ENCODE data around the gene WDR45B.

The WDR45B gene

DNA sequence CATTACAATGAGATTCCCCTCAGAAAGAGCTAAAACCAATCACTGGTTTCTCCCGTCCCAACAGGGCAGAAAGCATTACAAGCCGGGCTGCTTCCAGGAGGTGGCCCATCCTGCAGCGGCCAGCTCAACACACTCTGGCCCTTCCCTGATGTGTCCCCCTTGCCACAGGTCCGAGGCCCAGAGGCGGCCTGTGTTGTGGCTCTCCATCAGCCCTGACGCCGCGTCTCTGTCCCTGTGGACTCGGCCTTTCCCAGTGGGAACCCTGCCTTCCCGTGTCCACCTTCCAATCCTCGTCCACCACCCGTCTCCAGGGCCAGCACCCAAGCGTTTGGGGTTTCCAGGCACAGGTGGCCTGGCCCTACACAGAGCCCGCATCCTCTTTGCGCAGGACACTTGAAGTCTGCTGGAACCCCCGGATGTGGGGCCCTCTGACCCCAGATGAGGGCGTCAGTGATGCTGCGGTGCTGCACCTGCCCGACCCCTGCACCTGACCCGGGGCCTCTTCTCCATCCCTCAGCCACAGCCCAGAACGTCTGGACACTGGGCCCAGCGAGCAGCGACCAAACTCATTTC is 29.2 kb upstream of the WDR45B start:
- DNase-seq (ENCODE audit: low read depth in 3 of 3), result no peak

DNA sequence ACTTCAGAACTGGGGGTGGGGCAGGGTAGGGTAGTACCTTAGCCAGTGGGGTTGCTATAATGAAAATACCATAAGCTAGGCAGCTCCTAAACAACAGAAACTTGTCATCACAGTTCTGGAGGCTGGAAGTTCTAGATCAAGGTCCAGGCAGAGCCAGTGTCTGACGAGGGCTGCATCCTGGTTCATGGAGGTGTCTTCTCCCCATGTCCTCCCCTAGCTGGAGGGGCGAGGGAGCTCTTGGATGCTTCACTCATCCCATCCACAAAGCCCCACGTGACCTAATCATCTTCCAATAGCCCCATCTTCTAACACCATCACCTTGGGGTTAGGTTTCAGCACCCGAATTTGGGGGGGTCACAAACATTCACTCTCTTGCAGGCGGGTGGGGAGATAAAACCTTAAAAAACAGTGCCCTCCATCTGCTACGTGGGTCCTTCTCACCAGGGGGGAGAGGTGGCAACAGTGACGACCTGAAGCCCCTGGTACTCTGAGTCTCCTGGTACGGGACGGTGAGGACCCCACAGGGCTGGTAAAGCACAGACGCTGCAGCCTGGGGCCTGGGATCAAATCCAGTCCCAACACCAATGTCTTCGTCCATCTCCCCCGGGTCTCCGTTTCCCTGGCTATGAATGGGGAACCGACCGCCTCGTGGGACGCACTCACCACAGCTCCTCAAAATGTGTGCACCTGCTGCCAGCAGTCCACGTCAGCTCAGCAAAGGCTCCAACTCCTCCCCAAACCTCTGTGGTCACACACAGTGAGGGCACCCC is 27.4 kb upstream of the WDR45B start:
- DNase-seq (ENCODE audit: low read depth in 3 of 3), result no peak

DNA sequence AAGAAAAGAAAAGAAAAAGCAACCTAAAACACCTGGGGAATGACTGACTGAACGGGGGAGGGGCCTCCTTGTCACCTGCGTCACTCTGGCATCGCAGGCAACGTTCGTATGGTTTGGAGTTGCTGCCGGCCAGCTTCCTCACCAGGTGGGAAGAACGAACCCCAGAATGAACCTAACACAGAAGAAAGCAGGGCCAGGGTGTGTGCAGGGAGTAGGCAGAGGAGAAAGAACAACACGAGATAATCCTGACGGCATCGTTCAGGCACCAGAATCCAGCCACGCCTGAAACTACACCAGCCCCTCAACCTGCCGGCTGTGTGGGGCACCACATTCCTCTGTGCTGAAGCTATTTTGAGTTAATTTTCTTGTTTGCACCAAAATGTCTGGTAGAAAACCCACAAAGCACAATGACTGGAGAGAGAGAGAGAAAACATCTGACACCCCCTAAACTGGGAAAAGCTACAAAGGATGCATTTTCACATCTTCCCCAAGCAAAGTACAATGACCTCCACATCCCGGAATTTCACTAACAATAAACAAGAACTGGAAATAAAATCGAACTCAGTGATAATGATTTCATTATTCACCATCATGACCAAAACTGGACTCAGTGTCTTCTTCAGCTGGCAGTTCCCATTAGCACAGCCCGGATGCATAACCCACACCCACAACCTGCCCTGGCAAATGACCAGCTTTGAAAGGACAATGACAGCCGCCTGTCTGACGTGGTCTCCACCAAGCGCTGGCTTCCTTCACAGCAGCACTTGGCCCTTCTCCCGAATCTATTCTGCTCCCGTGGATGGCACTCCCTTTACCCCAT is 26.6 kb upstream of the WDR45B start:
- DNase-seq (ENCODE audit: low read depth in 3 of 3), result no peak

DNA sequence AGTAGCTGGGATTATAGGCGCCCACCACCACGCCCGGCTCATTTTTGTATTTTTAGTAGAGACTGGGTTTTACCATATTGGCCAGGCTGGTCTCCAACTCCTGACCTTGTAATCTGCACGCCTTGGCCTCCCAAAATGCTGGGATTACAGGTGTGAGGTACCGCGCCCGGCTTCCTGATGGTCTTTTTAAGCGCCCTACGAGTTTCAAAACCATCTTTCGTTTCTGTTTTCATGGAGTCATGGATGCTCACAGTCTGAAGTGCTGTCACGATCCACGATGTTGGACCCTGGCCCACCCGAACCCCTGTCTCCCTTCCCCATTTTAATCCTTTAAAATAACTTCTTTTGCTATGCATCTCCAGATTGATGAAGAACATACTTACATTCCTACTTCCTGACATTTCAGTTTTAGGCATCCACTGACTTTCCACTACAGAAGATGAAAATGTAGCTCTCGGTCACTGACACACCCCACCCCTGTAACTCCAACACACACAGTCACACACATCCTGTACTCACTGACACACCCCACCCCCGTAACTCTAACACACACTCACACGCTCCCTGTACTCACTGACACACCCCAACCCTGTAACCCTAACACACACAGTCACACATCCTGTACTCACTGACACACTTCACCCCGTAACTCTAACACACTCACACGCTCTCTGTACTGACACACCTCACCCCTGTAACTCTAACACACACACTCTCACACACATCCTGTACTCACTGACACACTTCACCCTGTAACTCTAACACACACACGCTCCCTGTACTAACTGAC is 22.6 kb upstream of the WDR45B start:
- DNase-seq (ENCODE audit: low read depth in 3 of 3), result no peak

DNA sequence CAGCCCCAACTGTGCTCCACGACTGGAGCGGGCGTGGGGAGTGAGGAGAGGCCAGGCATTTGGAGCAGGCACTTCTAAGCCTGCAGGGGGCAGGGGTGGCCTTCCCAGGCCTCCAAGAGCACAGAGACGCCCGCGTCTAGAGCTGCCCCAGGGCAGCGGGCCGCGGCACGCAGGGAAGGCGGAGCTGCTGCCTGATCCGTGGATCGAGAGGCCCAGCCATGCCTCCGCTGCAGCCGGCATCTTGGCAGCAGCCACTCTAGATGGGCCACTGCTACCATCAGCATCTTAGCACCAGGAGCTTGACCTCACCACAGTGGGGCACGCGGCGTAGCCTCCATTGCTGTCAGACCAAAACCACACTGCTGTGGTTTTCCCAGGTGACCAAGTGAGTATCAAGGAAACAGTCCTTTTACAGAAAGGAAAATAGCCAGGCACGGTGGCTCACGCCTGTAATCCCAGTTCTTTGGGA is 20.4 kb upstream of the WDR45B start:
- DNase-seq (ENCODE audit: low read depth in 3 of 3), result peak in 2 of 3 experiments; percentile 16 to 48

DNA sequence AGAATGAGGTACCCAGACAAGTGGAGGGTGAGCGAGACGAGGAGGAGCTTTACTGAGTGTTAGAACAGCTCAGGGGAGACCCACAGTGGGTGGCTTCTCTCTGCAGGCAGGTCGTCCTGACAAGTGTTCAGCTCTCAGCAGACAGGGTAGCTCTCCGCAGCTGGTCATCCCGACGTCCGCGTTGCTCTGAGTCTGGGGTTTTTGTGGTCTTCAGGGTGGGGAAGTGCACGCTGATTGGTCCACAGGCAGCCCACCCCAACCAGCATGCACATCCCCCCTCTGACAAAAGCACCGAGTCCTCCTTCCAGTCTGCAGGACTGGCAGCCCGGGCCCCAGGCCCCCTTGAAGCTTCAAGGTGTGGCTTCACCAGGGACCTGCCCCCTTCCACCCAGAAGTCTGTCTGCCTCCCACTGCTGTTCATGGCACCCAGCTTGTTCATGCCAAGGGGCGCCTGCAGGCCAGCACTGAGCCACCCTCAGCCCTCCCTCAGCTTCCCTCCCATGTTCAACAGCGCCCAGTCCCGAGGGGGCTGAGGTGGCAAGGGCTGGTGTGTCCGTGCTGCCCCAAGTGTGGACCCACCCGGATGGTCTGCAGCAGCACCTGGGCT is 19.9 kb upstream of the WDR45B start:
- no peak for DNase-seq (ENCODE audit: low read depth in 3 of 3)

DNA sequence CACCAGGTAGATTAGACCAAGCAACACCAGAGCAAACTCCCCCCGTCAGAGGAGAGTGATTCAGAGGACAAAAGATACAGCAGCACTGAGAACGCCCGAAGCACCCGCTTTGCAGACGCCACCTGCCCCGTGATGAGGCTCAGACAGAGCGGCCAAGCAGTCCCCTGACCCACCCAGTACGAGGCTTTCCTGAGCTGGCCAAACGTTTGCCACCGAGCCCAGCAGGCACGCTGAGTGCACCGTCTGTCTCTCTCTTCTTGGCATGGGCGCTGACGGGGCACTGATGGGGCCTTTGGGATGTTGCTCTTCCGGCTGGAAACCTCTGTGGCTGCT is 19.4 kb upstream of the WDR45B start:
- DNase-seq (ENCODE audit: low read depth in 3 of 3), result no peak

DNA sequence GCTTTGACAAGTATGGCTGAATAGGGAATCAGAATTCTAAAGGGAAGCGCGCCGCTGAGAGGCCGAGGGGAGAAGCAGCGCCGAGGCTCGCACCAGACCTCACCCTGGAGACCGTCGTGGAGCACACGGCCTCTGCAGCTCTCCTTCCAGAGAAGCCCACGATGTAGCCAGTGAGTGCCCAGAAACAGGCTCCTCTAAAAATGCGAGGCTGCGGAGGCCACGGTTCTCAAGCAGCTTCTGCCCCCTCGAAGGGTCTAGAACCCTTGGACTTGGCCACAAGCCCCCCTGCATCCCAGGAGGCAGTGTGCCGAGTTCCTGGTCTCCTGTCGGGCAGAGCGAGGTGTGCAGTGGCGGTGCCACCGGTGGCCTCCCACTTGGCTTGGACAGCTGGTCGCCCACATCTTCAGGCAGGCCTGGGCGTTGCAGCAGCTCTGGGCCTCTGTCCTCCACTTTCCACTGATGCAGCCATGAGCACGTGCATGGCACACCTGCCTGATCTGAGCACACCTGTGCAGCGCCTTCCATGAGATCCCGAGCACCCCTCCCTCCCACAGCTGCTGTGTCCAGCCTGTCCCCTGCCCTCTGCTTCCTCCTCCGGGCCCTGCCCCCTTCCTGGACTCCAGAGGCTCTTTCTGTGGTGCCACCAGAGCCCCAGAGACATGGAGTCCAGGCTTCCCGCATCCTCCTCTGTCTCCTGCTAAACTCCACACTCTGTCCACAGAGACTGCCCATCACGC is 18.9 kb upstream of the WDR45B start:
- DNase-seq (ENCODE audit: low read depth in 3 of 3), result no peak

DNA sequence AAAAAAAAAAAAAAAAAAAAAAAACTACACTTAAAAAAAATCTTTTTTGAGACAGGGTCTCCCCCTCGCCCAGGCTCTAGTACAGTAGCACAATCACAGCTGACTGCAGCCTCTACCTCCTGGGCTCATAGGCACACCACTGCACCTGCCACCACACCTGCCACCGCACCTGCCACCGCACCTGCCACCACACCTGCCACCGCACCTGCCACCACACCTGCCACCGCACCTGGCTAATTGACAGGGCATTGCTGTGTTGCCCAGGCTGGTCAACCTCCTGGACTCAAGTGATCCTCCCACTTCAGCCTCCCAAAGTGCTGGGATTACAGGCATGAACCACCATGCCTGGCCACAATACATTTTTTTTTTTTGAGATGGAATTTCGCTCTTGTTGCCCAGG is 17.6 kb upstream of the WDR45B start:
- DNase-seq (ENCODE audit: low read depth in 3 of 3), result no peak

DNA sequence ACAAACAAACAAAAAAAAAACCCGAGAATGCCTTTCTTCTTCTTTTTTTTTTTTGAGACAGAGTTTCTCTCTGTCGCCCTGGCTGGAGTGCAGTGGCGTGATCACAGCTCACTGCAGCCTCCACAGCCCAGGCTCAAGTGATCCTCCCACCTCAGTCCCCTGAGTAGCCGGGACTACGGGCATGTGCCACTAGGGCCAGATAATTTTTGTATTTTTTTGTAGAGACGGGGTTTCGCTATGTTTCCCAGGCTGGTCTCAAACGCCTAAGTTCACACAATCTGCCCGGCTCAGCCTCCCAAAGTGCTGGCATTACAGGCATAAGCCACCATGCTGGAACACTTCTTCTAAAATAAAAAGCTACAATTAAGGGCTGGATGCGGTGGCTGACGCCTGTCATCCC is 17.0 kb upstream of the WDR45B start:
- DNase-seq (ENCODE audit: low read depth in 3 of 3), result no peak

DNA sequence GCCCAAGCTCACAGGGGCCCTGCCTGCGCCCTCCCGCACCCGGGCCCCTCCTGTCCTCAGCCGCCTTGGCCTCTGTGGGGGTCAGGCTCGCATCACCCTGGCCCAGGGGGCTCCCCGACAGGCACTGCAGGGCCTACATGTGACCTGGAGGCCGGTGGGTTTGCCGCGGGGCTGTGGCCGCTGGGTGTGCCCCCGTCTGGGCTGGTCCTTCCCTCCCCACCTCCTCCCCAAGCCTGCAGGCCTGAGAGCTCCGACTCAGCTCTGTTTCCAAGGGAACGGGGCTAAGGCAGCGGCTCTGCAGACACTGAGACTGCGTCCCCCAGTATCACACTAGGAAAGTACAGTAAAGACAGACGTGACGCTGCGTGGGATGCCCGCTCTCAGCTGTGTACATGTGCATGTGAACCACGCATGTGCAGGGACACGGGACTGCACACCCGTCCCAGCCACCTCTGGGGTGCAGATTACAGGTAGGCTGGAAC is 16.5 kb upstream of the WDR45B start:
- no peak for DNase-seq (ENCODE audit: low read depth in 3 of 3)

DNA sequence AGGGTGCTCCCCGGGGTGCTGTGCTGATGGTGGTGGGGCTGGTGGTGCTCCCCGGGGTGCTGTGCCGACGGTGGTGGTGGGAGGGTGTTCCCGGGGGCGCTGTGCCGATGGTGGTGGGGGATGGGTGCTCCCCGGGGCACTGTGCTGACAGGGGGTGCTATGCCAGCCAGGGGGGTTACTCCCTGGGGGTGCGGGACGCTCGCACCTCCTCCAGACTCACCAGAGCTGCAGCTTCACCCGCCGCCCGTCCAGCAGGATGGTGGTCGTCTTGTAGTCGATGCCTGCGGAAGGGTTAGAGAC is 16.0 kb upstream of the WDR45B start:
- no peak for DNase-seq (ENCODE audit: low read depth in 3 of 3)

DNA sequence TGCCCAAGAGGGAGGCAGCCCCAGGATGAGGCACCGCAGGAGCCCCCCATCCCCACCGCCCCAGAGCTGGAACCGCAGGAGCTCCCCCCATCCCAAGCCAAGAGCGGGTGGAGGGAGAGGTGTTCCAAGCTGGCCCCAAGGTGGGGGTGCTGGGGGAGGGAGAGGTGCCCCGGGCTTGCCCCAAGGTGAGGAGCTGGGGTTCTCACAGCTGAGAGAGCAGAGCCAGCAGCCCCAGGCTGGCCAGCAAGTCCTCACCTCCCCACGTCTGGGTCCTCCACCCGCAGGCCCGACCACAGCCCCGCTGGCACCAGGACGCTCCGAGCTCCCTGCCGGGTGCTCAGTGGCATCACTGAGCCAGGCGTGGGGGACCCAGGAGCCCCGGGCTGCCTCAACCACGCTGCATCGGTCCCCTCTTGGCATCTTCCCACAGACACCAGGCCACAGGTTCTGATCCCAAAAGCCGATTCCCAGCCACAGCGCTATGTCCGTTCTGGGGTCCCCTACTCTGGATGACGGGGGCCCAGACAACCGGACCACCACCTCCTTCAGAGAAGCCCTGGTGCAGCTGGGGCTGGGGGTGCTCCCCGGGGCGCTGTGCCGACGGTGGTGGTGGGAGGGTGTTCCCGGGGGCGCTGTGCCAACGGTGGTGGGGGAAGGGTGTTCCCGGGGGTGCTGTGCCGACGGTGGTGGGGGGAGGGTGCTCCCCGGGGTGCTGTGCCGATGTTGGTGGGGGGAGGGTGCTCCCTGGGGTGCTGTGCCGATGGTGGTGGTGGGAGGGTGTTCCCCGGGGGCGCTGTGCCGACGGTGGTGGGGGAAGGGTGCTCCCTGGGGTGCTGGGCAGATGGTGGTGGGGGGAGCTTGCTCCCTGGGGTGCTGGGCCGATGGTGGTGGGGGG is 15.4 kb upstream of the WDR45B start:
- no peak for DNase-seq (ENCODE audit: low read depth in 3 of 3)

DNA sequence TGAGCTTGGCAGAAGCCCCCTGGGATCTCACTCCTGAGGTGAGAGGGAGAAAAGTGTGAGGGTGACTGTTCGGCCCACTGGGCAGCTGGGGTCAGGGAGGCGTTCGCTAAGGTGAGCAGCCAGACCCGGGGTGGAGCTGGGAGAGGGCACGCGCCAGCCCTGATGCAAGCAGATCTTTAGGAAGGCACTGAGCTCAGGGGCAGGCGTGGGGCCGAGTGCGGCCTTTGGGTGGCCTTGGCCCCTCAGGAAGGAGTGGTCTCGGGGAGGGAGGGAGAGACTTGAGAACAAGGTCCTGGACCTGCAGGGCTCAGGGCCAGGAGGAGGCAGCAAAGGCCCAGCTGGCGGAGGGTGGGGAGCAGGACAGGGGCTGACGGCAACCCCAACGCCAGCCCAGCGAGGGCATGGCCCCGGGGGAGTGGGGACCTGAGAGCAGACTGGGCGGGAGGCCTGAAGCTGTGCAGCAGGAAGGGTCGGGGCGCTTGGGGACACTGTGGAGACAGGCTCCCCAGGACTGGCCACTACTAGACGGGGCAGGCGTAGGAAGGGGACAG is 14.5 kb upstream of the WDR45B start:
- DNase-seq (ENCODE audit: low read depth in 3 of 3), result no peak

DNA sequence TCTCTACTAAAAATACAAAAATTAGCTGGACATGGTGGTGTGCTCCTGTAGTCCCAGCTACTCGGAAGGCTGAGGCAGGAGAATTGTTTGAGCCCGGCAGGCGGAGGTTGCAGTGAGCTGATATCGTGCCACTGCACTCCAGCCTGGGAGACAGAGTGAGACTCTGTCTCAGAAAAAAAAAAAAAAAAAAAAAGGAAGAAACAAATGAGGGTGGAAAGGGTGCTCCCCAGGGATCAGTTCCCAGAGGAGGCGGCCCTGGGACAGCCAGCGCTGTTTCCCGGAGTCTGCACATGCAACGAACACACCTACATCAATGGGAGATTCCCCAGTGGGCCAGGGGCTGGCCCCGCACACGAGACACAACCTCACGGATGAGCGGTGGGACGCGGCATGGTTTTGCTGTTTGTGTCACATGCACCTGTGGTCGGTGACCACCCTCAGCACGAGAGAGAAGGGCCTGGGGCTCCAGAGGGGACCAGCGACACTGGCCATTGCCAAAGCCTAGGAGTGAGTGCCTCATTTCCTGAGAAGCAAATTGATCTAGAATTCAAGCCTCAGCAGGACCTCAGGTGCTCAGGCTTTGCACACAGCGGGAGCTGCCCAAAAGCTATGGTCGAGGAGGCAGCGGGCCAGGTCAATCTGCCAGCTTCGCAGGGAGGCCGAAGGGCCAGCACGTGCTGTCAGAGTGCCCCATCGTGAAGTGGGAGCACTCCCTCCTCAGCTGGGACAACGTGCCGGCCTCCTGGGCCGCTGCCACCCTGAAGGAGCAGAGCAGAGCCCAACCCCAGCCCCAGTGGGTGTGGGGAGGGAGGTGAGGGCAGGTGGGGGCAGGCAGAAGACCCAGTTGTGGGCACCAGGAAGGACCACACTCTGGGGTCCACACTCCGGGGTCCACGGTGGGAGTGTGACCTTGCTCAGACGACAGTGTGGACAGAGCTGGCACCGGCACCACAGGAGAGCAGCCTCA is 13.8 kb upstream of the WDR45B start:
- DNase-seq (ENCODE audit: low read depth in 3 of 3), result no peak

DNA sequence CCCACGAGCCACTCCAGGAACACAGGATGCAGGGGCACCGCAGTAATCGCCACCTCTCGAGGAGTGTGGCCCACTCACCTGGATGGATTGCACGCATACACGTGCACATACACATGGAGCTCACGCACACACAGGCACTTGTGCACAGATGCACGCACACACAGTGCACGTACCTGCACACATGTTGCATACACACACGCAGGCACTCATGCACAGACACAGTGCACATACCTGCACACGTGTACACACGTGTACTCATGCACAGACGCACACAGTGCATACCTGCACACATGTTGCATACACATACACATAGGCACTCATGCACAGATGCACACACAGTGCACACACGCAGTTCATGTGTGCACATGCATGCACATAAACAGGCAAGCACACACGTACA is 11.6 kb upstream of the WDR45B start:
- DNase-seq (ENCODE audit: low read depth in 3 of 3), result no peak

DNA sequence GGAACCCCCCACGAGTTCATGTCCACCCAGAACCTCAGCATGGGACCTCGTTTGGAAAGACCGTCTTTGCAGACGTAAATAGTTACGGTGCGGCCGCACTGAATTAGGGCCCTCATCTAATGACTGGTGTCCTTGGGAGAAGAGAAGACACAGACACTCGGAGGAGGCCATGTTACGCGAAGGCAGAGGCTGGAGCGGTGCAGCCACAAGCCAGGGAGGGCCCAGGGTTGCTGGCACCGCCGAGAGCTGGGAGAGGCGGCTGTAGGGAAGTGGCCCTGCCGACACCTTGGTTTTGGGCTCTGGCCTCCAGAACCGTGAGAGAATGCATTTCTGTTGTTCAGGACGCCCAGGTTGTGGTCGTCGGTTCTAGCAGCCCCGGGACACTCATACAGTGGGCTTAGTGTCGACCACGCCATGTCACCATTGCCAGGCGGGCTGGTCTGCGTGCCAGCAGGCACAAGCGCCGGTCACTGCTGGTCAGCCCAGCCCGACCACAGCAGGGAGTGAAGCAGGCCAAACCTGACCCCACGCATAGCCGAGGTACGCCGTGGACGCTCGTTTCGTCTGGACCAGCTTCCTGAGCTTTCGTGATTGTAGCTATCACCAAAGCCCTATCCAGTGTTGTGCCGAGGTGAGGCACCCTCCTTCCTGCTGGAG is 10.7 kb upstream of the WDR45B start:
- no peak for DNase-seq (ENCODE audit: low read depth in 3 of 3)

DNA sequence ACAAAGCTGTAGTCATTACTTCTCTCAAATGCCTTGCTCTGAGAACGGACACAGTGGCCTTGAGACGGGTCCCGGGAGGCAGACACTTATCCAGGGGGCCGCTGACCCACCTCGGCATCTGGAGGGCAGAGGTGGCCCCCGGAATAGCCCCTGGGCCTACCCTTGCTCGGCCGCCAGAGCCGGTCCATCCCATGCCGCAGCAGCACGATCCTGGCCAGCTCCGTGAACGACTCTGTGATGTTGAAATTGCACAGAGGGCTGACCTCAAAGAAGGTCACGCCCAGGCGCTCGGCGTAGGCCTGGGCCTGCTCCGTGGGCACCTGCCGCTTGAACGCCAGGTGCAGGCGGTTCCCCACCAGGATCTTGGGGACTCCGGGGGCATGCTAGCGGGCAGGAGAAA is 10.1 kb upstream of the WDR45B start:
- DNase-seq (ENCODE audit: low read depth in 3 of 3), result no peak

Measured in stimulated activated CD4-positive, alpha-beta T cell treated with anti-CD3 and anti-CD28 coated beads, TNF-alpha, amount 100 ng/mL, for 24 hours (primary cell).